GM12878 (cell line): ENCODE results near the gene CAB39.

Source experiments
- CHD4 ChIP-seq: fragments of 200-600 bp; sonication (generic); IDR thresholded peaks from 2 replicates; pipeline ENCODE4 v1.6.1; 2016; ENCODE audit warnings: mild to moderate bottlenecking
- CTCF ChIP-seq, 3 experiments: IDR thresholded peaks in 2 of 3; conservative IDR thresholded peaks in 1 of 3; 2 replicates each; pipeline ENCODE4 v1.5.1; 2011; ENCODE audit warnings: low read depth in 3 of 3, low read length in 3 of 3, mild to moderate bottlenecking in 3 of 3, control low read depth in 2 of 3, moderate library complexity in 2 of 3, inconsistent platforms in 1 of 3, mixed read lengths in 1 of 3; ENCODE audit not compliant: control insufficient read depth in 2 of 3, insufficient read depth in 1 of 3; ENCODE audit errors: extremely low read depth in 1 of 3

- TF ChIP-seq CHD4 (no peak), CTCF (IDR thresholded peaks at IDR 0.05 in 2 of 3, conservative IDR thresholded peaks at IDR 0.05 in 1 of 3; ENCODE audit: control insufficient read depth in 2 of 3, extremely low read depth in 1 of 3, insufficient read depth in 1 of 3, low read depth in 3 of 3, low read length in 3 of 3) (no peak)
Observed at GRCh38 chr2:230674966-230675672, 37.5 kb upstream of the CAB39 start.
